Vagina (tissue), 2 donors: ENCODE data around the gene DCDC2C. TPM values are rescaled to one million over a fixed set of nuclear protein-coding genes. Genes with fewer than 3 reads are reported as not detected.

Experiments
- DNase-seq, 2 donors: peaks; one replicate each; pipeline ENCODE4 v3.0.0-alpha.2; 2017; ENCODE audit errors: extremely low spot score in 2 of 2
- H3K27ac ChIP-seq: fragments of 200-600 bp; sonication (generic); one replicate; pipeline ENCODE4 v1.5.1; 2019
- H3K27me3 ChIP-seq: fragments of 200-600 bp; sonication (generic); one replicate; pipeline ENCODE4 v1.5.1; 2019
- H3K36me3 ChIP-seq, 2 donors: fragments of 200-600 bp; sonication (generic); one replicate each; pipeline ENCODE4 v1.5.1; 2017 to 2019
- H3K4me1 ChIP-seq: fragments of 200-600 bp; sonication (generic); one replicate; pipeline ENCODE4 v1.5.1; 2019
- H3K4me3 ChIP-seq, 2 donors: fragments of 200-600 bp; sonication (generic); 1 replicate in 1 of 2; 2 replicates in 1 of 2; pipeline ENCODE4 v1.5.1; 2016 to 2019
- H3K9me3 ChIP-seq: fragments of 200-600 bp; sonication (generic); one replicate; pipeline ENCODE4 v1.5.1; 2019
- POLR2A ChIP-seq, 2 donors: fragments of 450-650 bp; IDR thresholded peaks; one replicate each; pipeline ENCODE4 v1.6.1; 2017; ENCODE audit warnings: antibody characterized with exemption in 2 of 2, mild to moderate bottlenecking in 2 of 2, moderate library complexity in 2 of 2
- POLR2AphosphoS5 ChIP-seq, 2 donors: sonication (generic); formaldehyde crosslinking; IDR thresholded peaks; one replicate each; pipeline ENCODE4 v1.9.0; 2017; ENCODE audit warnings: antibody characterized with exemption in 2 of 2, mild to moderate bottlenecking in 2 of 2, low read depth in 1 of 2; ENCODE audit not compliant: insufficient read depth in 1 of 2
- intact Hi-C: fragments of 100-400 bp; cut with DNase I; formaldehyde crosslinking; loops from one replicate; pipeline ENCODE4 v1.15.1; 2023
- total RNA-seq: library from RNA; depleted of rRNA; stranded (reverse); fragments of >200 nt; gene quantifications from one replicate; pipeline ENCODE4 v1.2.3, GENCODE V29; 2016
- TF ChIP-seq, protein P1 (sequence below), 3 experiments: fragments of 450-650 bp in 2 of 3; fragments of 200-600 bp in 1 of 3; sonication (generic) in 1 of 3; IDR thresholded peaks; one replicate each; pipeline ENCODE4 v1.5.1; 2017 to 2019; ENCODE audit warnings: antibody characterized with exemption in 3 of 3, mild to moderate bottlenecking in 2 of 3, moderate library complexity in 2 of 3

The DCDC2C gene
- total RNA-seq, 1 donor from 2014 or later, result not detected

DNA sequence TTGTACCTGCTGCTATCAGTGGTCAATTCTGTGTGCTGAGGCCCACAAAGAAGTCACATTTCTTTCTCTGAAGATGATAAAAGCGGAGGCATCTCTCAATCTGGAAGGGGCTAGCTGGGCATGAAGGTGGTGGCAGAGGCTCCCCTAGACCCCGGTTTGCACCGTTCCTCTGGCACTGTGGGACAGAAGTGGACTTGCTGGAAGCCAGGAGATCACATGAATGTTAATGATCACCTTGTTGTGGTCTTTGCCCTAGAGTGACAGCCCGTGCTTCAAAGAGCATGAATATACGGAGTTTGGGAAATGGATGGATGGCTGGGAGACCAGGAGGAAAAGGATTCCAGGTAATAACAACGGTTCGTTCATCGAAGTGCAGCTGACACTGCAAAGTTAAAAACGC is 25.2 kb upstream of the DCDC2C start:
- Histone ChIP-seq H3K36me3 (no peaks in the 10 kb centered on the region), H3K9me3 (no peaks in the 10 kb centered on the region), H3K4me1 (no peaks in the 10 kb centered on the region), H3K27ac (no peak overlapping the region), H3K27me3 (no peaks in the 10 kb centered on the region), H3K4me3 (no peak overlapping the region)
- intact Hi-C loops, result no loop called here
- no peak for DNase-seq
- TF ChIP-seq, protein P1, sequence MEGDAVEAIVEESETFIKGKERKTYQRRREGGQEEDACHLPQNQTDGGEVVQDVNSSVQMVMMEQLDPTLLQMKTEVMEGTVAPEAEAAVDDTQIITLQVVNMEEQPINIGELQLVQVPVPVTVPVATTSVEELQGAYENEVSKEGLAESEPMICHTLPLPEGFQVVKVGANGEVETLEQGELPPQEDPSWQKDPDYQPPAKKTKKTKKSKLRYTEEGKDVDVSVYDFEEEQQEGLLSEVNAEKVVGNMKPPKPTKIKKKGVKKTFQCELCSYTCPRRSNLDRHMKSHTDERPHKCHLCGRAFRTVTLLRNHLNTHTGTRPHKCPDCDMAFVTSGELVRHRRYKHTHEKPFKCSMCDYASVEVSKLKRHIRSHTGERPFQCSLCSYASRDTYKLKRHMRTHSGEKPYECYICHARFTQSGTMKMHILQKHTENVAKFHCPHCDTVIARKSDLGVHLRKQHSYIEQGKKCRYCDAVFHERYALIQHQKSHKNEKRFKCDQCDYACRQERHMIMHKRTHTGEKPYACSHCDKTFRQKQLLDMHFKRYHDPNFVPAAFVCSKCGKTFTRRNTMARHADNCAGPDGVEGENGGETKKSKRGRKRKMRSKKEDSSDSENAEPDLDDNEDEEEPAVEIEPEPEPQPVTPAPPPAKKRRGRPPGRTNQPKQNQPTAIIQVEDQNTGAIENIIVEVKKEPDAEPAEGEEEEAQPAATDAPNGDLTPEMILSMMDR (IDR thresholded peaks at IDR 0.05), result no peak
- no peak for TF ChIP-seq POLR2AphosphoS5 (IDR thresholded peaks at IDR 0.05; ENCODE audit: insufficient read depth in 1 of 2, low read depth in 1 of 2)

DNA sequence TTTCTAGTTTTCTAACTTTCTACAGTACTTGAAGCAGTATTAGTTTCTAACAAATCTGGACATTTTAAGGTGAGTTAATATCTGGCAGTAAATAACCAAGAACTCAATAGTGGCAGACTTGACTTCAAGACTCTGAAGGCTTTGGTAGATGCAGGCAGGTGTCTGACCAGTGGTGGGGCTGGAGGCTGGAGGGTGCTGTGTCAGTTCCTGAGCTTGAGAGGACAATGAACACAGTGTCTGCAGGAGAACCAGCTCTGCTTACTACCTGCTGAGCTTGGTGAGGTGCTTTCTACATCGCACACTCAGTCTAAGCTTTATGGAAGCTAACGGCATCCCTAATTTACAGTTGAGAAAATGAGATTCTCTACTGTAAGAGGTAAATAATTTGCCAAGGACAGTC is 24.2 kb upstream of the DCDC2C start:
- H3K9me3 ChIP-seq, result no peaks in the 10 kb centered on the region
- DNase-seq, result no peak
- no peak overlapping the region for H3K27ac ChIP-seq
- no peaks in the 10 kb centered on the region for H3K4me1 ChIP-seq
- no peaks in the 10 kb centered on the region for H3K27me3 ChIP-seq
- intact Hi-C loops, result no loop called here
- TF ChIP-seq POLR2AphosphoS5 (IDR thresholded peaks at IDR 0.05; ENCODE audit: insufficient read depth in 1 of 2, low read depth in 1 of 2) (no peak), POLR2A (IDR thresholded peaks at IDR 0.05) (no peak)
- TF ChIP-seq, protein P1 (IDR thresholded peaks at IDR 0.05), result no peak
- H3K36me3 ChIP-seq, result no peaks in the 10 kb centered on the region
- no peak overlapping the region for H3K4me3 ChIP-seq

DNA sequence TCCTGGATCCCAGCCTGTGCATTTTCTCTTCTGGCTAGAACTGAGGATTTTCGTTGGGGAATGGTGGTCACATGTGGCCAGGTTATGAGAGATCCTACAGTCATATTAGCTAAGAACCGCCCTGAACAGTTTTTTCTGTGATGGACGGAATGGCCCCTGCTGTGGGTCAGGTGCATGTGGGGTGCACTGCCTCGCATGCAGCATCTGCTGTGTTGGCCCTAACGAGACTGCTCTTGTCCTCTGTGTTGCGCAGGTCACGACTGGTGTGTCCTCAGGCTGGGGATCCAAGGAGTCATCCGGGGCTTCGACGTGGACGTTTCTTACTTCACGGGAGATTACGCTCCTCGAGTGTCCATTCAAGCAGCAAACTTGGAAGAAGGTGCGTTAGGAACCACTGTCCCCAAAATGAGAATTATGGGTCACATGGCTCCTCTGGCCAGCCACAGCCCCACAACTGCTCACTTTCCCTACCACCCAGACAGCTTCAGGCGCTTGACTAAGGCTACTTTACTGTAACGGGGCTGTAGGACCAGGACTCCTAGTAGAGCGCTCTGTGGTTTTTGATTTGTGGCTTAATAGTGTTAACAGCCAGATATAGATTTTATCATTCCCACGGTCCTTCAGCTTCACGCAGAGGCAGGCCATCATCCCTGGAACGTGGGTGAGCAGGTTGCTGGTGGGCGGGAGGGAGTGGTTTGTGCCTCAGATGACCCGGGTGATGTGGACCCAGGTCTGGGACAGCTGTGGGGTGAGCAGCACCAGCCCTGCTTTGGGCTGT is 23.6 kb upstream of the DCDC2C start:
- Histone ChIP-seq H3K36me3 (no peaks in the 10 kb centered on the region), H3K9me3 (no peaks in the 10 kb centered on the region), H3K4me3 (no peak overlapping the region), H3K27me3 (no peaks in the 10 kb centered on the region), H3K4me1 (no peaks in the 10 kb centered on the region), H3K27ac (no peak overlapping the region)
- no peak for DNase-seq
- TF ChIP-seq, protein P1 (IDR thresholded peaks at IDR 0.05), result no peak
- TF ChIP-seq POLR2AphosphoS5 (IDR thresholded peaks at IDR 0.05; ENCODE audit: insufficient read depth in 1 of 2, low read depth in 1 of 2) (no peak), POLR2A (IDR thresholded peaks at IDR 0.05) (no peak)
- intact Hi-C loops, result no loop called here

DNA sequence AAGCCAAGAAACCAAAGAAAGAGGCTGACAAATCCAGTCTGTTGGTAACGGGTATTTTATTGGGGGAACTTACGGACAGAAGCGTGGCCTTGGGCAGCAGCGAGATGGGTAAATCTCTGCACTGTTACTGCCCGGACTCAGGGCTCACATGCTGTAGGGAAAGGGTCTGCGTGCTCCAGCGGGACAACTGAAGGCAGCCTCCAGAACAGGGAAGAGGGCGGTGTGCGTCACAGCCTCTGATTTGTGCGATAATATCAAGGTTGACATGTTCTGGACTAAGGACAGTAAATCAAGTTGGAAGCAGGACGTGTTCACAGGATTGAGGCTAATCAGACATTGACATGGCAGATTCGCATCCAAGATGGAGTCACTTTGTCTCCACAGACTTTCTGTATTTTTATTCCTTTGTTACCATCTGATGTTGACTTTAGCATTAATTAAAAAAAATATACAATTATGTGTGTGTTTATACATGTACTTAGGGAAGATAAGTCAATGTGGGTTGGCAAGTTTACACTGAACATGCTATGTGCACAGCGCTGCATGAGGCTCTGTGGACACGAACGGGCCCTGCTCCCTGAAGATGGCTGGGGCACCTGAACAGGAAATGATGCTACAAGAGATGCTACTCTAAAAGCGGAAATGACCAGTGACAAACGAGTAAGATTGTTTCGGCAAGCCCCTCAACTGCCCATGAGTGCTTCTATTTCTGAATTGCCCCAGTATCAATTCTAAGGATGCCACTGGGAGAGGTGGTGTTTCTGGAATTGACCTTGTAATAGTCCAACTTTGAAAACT is 22.6 kb upstream of the DCDC2C start:
- Histone ChIP-seq H3K27me3 (no peaks in the 10 kb centered on the region), H3K36me3 (no peaks in the 10 kb centered on the region), H3K27ac (no peak overlapping the region), H3K9me3 (no peaks in the 10 kb centered on the region), H3K4me3 (no peak overlapping the region), H3K4me1 (no peaks in the 10 kb centered on the region)
- no peak for DNase-seq
- TF ChIP-seq POLR2AphosphoS5 (IDR thresholded peaks at IDR 0.05; ENCODE audit: insufficient read depth in 1 of 2, low read depth in 1 of 2) (no peak), POLR2A (IDR thresholded peaks at IDR 0.05) (no peak)
- TF ChIP-seq, protein P1 (IDR thresholded peaks at IDR 0.05), result no peak
- intact Hi-C loops, result no loop called here

DNA sequence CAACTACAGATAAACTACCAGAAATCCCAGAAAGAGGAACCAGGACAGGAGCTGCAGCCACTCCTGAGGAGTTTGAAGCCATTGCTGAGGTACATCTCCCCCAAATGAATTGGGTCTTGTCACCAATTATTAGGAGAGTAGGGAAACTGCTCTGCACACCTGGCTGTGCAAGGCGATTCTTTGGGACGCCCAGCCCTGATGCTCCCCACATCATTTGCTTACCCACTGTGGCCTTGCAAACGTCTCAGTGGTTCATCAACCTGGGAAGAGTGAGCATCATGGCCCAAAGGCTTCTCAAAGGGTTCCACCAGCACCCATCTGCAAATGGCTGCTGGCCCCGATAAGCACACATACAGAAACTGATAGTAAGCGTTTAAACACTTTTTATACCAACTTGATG is 21.8 kb upstream of the DCDC2C start:
- Histone ChIP-seq H3K4me1 (no peaks in the 10 kb centered on the region), H3K4me3 (no peak overlapping the region), H3K9me3 (no peaks in the 10 kb centered on the region), H3K36me3 (no peaks in the 10 kb centered on the region), H3K27me3 (no peaks in the 10 kb centered on the region), H3K27ac (no peak overlapping the region)
- intact Hi-C loops, result no loop called here
- DNase-seq, result no peak
- TF ChIP-seq POLR2A (IDR thresholded peaks at IDR 0.05), result no peak
- TF ChIP-seq, protein P1 (IDR thresholded peaks at IDR 0.05), result no peak
- TF ChIP-seq POLR2AphosphoS5 (IDR thresholded peaks at IDR 0.05; ENCODE audit: insufficient read depth in 1 of 2, low read depth in 1 of 2), result no peak
